Activated B cell treated with CpG ODN at 0.5 μM for 24 hours (primary cell): Measurements from ENCODE around the gene SLCO3A1. TPM values are rescaled to one million over a fixed set of nuclear protein-coding genes. Genes with fewer than 3 reads are reported as not detected.
"Not testable (repeated sequence)": the region's sequence is repeated elsewhere in the genome, so short reads cannot be mapped to it uniquely, and the experiment has no call there.

Experiments used
- ATAC-seq: fragments of 200-7000 bp; cut with Tn5 transposase; one replicate; pipeline ENCODE4 v1.10.0; 2021; ENCODE audit warnings: low read depth, mild to moderate bottlenecking, moderate library complexity
- CTCF ChIA-PET: fragments of 350-600 bp; sonication (Branson Sonifier 250); formaldehyde crosslinking; loops from one replicate; lab custom pipeline; 2021; ENCODE audit warnings: antibody characterized with exemption; lab: Charles Lee
- POLR2A ChIA-PET: fragments of 350-600 bp; sonication (Branson Sonifier 250); formaldehyde crosslinking; loops from one replicate; lab custom pipeline; 2021; ENCODE audit warnings: antibody characterized with exemption; lab: Charles Lee
- DNase-seq: peaks from one replicate; pipeline ENCODE4 v3.0.0; 2022
- H3K27ac Mint-ChIP-seq: one replicate; pipeline ENCODE4 v1.8.0; 2020; ENCODE audit warnings: mixed read lengths
- H3K27me3 Mint-ChIP-seq: one replicate; pipeline ENCODE4 v1.8.0; 2021; ENCODE audit warnings: mixed read lengths
- H3K36me3 Mint-ChIP-seq: one replicate; pipeline ENCODE4 v1.8.0; 2021; ENCODE audit warnings: low read depth, mixed read lengths
- H3K4me1 Mint-ChIP-seq: one replicate; pipeline ENCODE4 v1.8.0; 2021; ENCODE audit warnings: mixed read lengths
- H3K4me3 Mint-ChIP-seq: one replicate; pipeline ENCODE4 v1.8.0; 2020; ENCODE audit warnings: mild to moderate bottlenecking, mixed read lengths
- H3K9me3 Mint-ChIP-seq: one replicate; pipeline ENCODE4 v1.8.0; 2020; ENCODE audit warnings: mixed read lengths
- CTCF ChIP-seq: fragments of 200-600 bp; IDR thresholded peaks from one replicate; pipeline ENCODE4 v1.8.0; 2022; ENCODE audit warnings: antibody characterized with exemption, mild to moderate bottlenecking
- intact Hi-C: fragments of 100-400 bp; cut with micrococcal nuclease; formaldehyde crosslinking; loops from one replicate; pipeline ENCODE4 v1.15.1; 2024
- total RNA-seq: library from RNA; stranded (reverse); gene quantifications from 2 replicates; pipeline ENCODE4 v1.2.3, GENCODE V29; 2022

SLCO3A1 gene
- total RNA-seq, 1 donor from 2014 or later, result 0.82 TPM

- Mint-ChIP-seq H3K9me3 (no peaks in the 10 kb centered on the region), H3K36me3 (no peaks in the 10 kb centered on the region), H3K27ac (no peak overlapping the region), H3K27me3 (no peaks in the 10 kb centered on the region), H3K4me1 (no peaks in the 10 kb centered on the region), H3K4me3 (no peak overlapping the region)
- intact Hi-C loops, result no loop called here
- DNase-seq (no peak), ATAC-seq (no peak)
- ChIA-PET POLR2A (no interaction called here), CTCF (no interaction called here)
- TF ChIP-seq CTCF, result no peak
Observed at GRCh38 chr15:92196342-92196741, 342.8 kb downstream of the SLCO3A1 start.

- POLR2A ChIA-PET, result no interaction called here
- CTCF ChIA-PET, result no interaction called here
- H3K4me1 Mint-ChIP-seq, result no peaks in the 10 kb centered on the region
- H3K36me3 Mint-ChIP-seq, result no peaks in the 10 kb centered on the region
- no peak for TF ChIP-seq CTCF
- intact Hi-C loops, result no loop called here
- no peak overlapping the region for H3K27ac Mint-ChIP-seq
- no peak for DNase-seq
- no peak for ATAC-seq
- no peak overlapping the region for H3K4me3 Mint-ChIP-seq
- no peaks in the 10 kb centered on the region for H3K27me3 Mint-ChIP-seq
- peaks cover 3% of the 10 kb centered on the region for H3K9me3 Mint-ChIP-seq
Observed at GRCh38 chr15:92197746-92198145, 344.2 kb downstream of the SLCO3A1 start.

GRCh38 chr15:92200891-92201290 is 347.4 kb downstream of the SLCO3A1 start:
- intact Hi-C loops, result no loop called here
- ChIA-PET CTCF (no interaction called here), POLR2A (no interaction called here)
- Mint-ChIP-seq H3K4me1 (no peaks in the 10 kb centered on the region), H3K36me3 (no peaks in the 10 kb centered on the region), H3K27ac (no peak overlapping the region), H3K27me3 (no peaks in the 10 kb centered on the region), H3K4me3 (no peak overlapping the region), H3K9me3 (peaks cover 10% of the 10 kb centered on the region)
- TF ChIP-seq CTCF, result no peak
- DNase-seq (no peak), ATAC-seq (no peak)

GRCh38 chr15:92205255-92205739 is 351.8 kb downstream of the SLCO3A1 start:
- H3K36me3 Mint-ChIP-seq, result no peaks in the 10 kb centered on the region
- H3K9me3 Mint-ChIP-seq, result peaks cover 10% of the 10 kb centered on the region
- ATAC-seq, result no peak
- ChIA-PET CTCF (no interaction called here), POLR2A (no interaction called here)
- H3K4me3 Mint-ChIP-seq, result no peak overlapping the region
- DNase-seq, result no peak
- H3K27ac Mint-ChIP-seq, result no peak overlapping the region
- intact Hi-C loops, result no loop called here
- no peaks in the 10 kb centered on the region for H3K4me1 Mint-ChIP-seq
- TF ChIP-seq CTCF, result no peak
- peaks cover 4% of the 10 kb centered on the region for H3K27me3 Mint-ChIP-seq

GRCh38 chr15:92207601-92208000 is 354.1 kb downstream of the SLCO3A1 start:
- CTCF ChIA-PET, DNase-seq, H3K9me3 Mint-ChIP-seq, intact Hi-C loops, POLR2A ChIA-PET, H3K36me3 Mint-ChIP-seq, H3K4me3 Mint-ChIP-seq, H3K27me3 Mint-ChIP-seq, ATAC-seq, H3K4me1 Mint-ChIP-seq, H3K27ac Mint-ChIP-seq: not testable (repeated sequence)
